ENCODE results near the gene MDC1. TPM values are rescaled to one million over a fixed set of nuclear protein-coding genes. Genes with fewer than 3 reads are reported as not detected.

The MDC1 gene
- total RNA-seq, 4 donors from 2014 or later = 21.3 to 36.0 (median 26.2) TPM

DNA sequence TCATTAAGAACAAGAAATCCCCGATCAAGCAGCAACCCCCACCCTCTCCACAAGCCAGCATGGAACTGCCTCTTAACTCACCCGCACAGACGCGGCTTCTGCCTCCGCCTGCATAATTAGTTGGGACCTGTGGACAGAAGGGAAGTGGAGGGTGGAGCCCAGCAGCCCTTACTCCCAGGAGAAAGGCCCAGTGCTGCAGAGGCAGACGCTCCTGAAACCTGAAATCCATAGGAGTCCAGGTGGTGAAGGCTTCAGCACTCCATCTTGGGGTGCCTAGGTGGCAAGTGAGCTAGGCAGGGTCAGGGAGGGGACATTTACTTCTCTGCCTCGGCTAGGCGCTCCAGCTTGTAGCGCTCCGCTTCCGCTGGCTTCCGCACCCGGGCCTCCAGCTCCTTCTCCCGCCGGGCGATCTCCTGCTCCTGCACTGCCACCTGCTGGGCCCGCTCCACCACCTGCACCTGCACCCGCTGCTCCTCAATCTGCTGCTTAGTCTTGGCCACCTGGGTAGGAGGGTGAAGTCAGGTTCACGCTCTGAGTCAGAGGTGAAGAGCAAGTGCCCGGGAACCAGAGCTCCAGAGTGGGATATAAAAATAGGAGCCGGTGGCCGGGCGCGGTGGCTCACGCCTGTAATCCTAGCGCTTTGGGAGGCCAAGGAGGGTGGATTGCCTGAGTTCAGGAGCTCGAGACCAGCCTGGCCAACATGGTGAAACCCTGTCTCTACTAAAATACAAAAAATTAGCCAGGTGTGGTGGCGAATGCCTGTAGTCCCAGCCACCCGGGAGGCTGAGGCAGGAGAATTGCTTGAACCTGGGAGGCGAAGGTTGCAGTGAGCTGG, 13.7 kb upstream of the MDC1 start:
- Histone ChIP-seq H3K27me3 (no peaks in the 10 kb centered on the region), H3K36me3 (peaks cover 0 to 95% (median 2%) of the 10 kb centered on the region in 3 donors), H3K9me3 (no peaks in the 10 kb centered on the region), H3K4me1 (peaks cover 0 to 33% (median 0%) of the 10 kb centered on the region in 4 donors), H3K27ac (peak overlapping the region in 3 of 4 donors; percentile 11 to 43 (median 34)), H3K4me3 (no peak overlapping the region)
- WGBS, 2 donors = 48 to 61% methylated on average over 20 to 30 of the region's 30 CpGs
- TF ChIP-seq POLR2A (IDR thresholded peaks at IDR 0.05) (no peak), CTCF (IDR thresholded peaks at IDR 0.05) (peak; percentile 41 to 77 (median 65))
- peak; percentile 31 to 41 for DNase-seq (ENCODE audit: low spot score in 2 of 2)

DNA sequence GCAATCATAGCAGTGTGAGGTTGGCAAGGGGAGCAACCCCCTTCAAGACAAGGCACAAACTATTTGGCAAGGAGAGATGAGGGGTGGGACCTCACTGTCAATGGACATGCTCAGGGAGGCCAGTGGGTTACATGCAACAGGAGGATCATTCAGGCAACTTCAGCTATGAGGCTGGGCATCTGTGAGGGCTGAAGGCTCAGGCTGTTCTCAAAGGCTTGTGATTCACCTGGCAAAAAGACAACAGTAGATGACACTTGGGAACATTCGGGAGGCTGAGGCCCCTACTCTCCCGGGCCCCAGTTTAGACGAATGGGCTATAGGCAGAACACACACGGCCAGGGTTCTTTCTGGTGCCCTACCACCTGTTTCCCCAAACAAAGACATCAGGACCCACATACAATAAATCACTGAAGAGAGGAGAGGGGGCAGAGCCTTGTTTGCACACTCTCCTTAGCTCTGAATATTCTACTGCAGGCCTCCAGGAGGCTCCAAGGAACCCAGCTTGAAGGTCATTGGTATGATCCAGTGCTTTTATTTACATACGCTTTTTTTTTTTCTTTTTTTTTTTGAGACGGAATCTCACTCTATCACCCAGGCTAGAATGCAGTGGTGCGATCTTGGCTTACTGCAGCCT, 11.0 kb upstream of the MDC1 start:
- Histone ChIP-seq H3K4me3 (no peak overlapping the region), H3K9me3 (no peaks in the 10 kb centered on the region), H3K4me1 (peaks cover 0 to 52% (median 3%) of the 10 kb centered on the region in 4 donors), H3K27me3 (no peaks in the 10 kb centered on the region), H3K27ac (peak overlapping the region in 2 of 4 donors; percentile 28 to 33), H3K36me3 (peaks cover 0 to 99% (median 18%) of the 10 kb centered on the region in 3 donors)
- WGBS, 2 donors = 48 to 52% methylated on average over 7 of the region's 7 CpGs
- no peak for TF ChIP-seq POLR2A (IDR thresholded peaks at IDR 0.05)
- no peak for TF ChIP-seq CTCF (IDR thresholded peaks at IDR 0.05)
- DNase-seq (ENCODE audit: low spot score in 2 of 2) = no peak

- H3K9me3 ChIP-seq = no peaks in the 10 kb centered on the region
- H3K36me3 ChIP-seq = peaks cover 0 to 89% (median 24%) of the 10 kb centered on the region in 3 donors
- TF ChIP-seq CTCF (IDR thresholded peaks at IDR 0.05) (no peak), POLR2A (IDR thresholded peaks at IDR 0.05) (no peak), EP300 (IDR thresholded peaks at IDR 0.05) (no peak)
- H3K27ac ChIP-seq = peak overlapping the region in 2 of 4 donors; percentile 24 to 60
- H3K27me3 ChIP-seq = no peaks in the 10 kb centered on the region
- H3K4me1 ChIP-seq = peaks cover 0 to 65% (median 8%) of the 10 kb centered on the region in 4 donors
- no peak overlapping the region for H3K4me3 ChIP-seq
- DNase-seq (ENCODE audit: low spot score in 2 of 2) = no peak
- 79 to 89% methylated on average over 11 of the region's 11 CpGs for WGBS, 2 donors
Measured at GRCh38 chr6:30726506-30727413, 9.7 kb upstream of the MDC1 start.

DNA sequence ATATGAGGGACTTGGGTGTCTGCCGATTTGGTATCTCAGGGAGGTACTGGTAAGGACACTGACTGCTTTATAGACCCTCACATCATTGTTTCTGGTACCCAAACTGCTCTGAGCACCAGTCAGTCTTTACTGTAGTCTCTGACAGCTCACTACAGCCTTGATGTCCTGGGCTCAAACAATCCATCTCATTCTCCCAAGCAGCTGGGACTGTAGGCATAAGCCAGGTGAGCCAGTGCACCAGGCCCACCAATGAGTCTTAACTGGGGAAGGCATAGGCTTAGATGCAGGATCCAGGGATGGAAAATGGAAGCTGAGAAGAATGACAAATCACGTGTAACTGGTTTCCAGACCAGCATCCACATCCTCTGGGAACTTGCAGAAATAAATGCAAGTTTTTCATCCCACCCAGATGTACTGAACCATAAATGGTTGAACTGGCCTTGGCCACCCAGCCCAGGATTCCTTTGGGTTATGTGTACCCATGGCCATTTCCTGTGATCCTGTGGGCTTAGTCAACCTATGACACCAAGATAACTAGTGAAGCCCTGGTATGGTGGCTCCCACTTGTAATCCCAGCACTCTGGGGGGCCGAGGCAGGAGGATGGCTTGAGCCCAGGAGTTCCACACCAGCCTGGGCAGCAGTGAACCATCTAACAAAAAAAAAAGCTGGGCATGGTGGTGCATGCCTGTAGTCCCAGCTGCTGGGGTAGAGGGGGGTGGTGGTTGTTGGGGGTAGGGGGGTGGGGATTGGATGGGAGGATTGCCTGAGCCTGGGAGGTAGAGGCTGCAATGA, 8.8 kb upstream of the MDC1 start:
- Histone ChIP-seq H3K4me1 (peaks cover 0 to 62% (median 8%) of the 10 kb centered on the region in 4 donors), H3K27ac (peak overlapping the region in 2 of 4 donors; percentile 55 to 60), H3K4me3 (no peak overlapping the region), H3K27me3 (no peaks in the 10 kb centered on the region), H3K9me3 (no peaks in the 10 kb centered on the region), H3K36me3 (peaks cover 0 to 81% (median 24%) of the 10 kb centered on the region in 3 donors)
- no peak for DNase-seq (ENCODE audit: low spot score in 2 of 2)
- no peak for TF ChIP-seq CTCF (IDR thresholded peaks at IDR 0.05)
- TF ChIP-seq POLR2A (IDR thresholded peaks at IDR 0.05) = no peak
- no peak for TF ChIP-seq EP300 (IDR thresholded peaks at IDR 0.05)
- WGBS, 2 donors = 48 to 65% methylated on average over 3 of the region's 3 CpGs

All from tibial nerve (tissue), 4 donors.